Peyer's patch (tissue), 4 donors: Measurements from ENCODE around the gene ATXN2.

ENCODE experiments used
- CTCF ChIP-seq, 6 experiments: fragments of 450-650 bp in 4 of 6; fragments of 200-600 bp in 2 of 6; sonication (generic) in 1 of 6; IDR thresholded peaks; one replicate each; pipeline ENCODE4 v1.5.1; 2017 to 2019; ENCODE audit warnings: antibody characterized with exemption in 6 of 6, mild to moderate bottlenecking in 3 of 6, moderate library complexity in 1 of 6
- POLR2A ChIP-seq, 2 donors: fragments of 450-650 bp; IDR thresholded peaks; one replicate each; pipeline ENCODE4 v1.5.1; 2017; ENCODE audit warnings: antibody characterized with exemption in 2 of 2, mild to moderate bottlenecking in 2 of 2, moderate library complexity in 2 of 2

- TF ChIP-seq CTCF (IDR thresholded peaks at IDR 0.05) (no peak), POLR2A (IDR thresholded peaks at IDR 0.05) (no peak)
Observed at GRCh38 chr12:111445726-111446581, 153.2 kb downstream of the ATXN2 start.
